Kidney (tissue), 14 donors: ENCODE results near the gene CTTN. TPM values are rescaled to one million over a fixed set of nuclear protein-coding genes. Genes with fewer than 3 reads are reported as not detected.

Experiments used
- DNase-seq, 5 donors: peaks; one replicate each; pipeline ENCODE4 v3.0.0-alpha.2; 2013 to 2020
- FAIRE-seq: peaks from 2 replicates; lab custom pipeline; 2012; peaks lifted over from hg19 to GRCh38; lab: Jason Lieb, UNC
- H3K27ac ChIP-seq, 2 donors: one replicate each; pipeline ENCODE4 v1.7.0; 2013; ENCODE audit warnings: low read depth in 2 of 2, low read length in 2 of 2, inconsistent platforms in 1 of 2
- H3K27me3 ChIP-seq: one replicate; pipeline ENCODE4 v1.7.1; 2013; ENCODE audit warnings: low read length, inconsistent platforms; ENCODE audit not compliant: control insufficient read depth, insufficient read depth
- H3K36me3 ChIP-seq, 3 donors: one replicate each; pipeline versions ENCODE4 v1.7.0 to v1.7.1; 2013; ENCODE audit warnings: low read length in 3 of 3, control low read depth in 1 of 3, inconsistent platforms in 1 of 3; ENCODE audit not compliant: insufficient read depth in 3 of 3, control insufficient read depth in 2 of 3
- H3K4me1 ChIP-seq, 3 donors: one replicate each; pipeline versions ENCODE4 v1.7.0 to v1.7.1; 2013; ENCODE audit warnings: low read length in 3 of 3, inconsistent platforms in 1 of 3, low read depth in 1 of 3; ENCODE audit not compliant: control insufficient read depth in 2 of 3, insufficient read depth in 2 of 3
- H3K4me3 ChIP-seq, 3 donors: one replicate each; pipeline versions ENCODE4 v1.7.0 to v1.8.1; 2013; ENCODE audit warnings: low read length in 3 of 3, control low read depth in 1 of 3, inconsistent platforms in 1 of 3
- H3K9ac ChIP-seq, 3 donors: one replicate each; pipeline versions ENCODE4 v1.7.0 to v1.7.1; 2013; ENCODE audit warnings: low read length in 3 of 3, control low read depth in 1 of 3, inconsistent platforms in 1 of 3
- H3K9me3 ChIP-seq, 3 donors: one replicate each; pipeline versions ENCODE4 v1.7.0 to v1.7.1; 2013; ENCODE audit warnings: low read length in 3 of 3, control low read depth in 1 of 3, inconsistent platforms in 1 of 3; ENCODE audit not compliant: control insufficient read depth in 2 of 3, insufficient read depth in 1 of 3
- intact Hi-C: fragments of 100-400 bp; cut with DNase I; formaldehyde crosslinking; loops from one replicate; pipeline ENCODE4 v1.11.1; 2022
- polyA plus RNA-seq: library from polyadenylated mRNA; stranded (reverse); fragments of 350-450 nt; fragmentation: Illumina TruSeq; extraction: RNeasy Lipid Tissue Mini Kit (QIAGEN cat#74804); gene quantifications from one replicate; pipeline ENCODE4 v1.2.3, GENCODE V29; 2014; ENCODE audit warnings: low read depth, low replicate concordance; ENCODE audit not compliant: insufficient read depth
- total RNA-seq: library from RNA; stranded (reverse); fragmentation: NEBNext Ultra II Directional; extraction: Animal tissue kit (Norgen Biotek cat#: 25700); gene quantifications from one replicate; pipeline ENCODE4 v1.2.1, GENCODE V29; 2021
- TF ChIP-seq, protein P1 (sequence below): IDR thresholded peaks from 3 replicates; pipeline ENCODE4 v1.5.1; 2012; ENCODE audit warnings: mild to moderate bottlenecking, moderate library complexity, borderline replicate concordance; ENCODE audit not compliant: insufficient read depth; ENCODE audit errors: extremely low read depth
- donor health status: control.
- donor health status: control.
- donor health status: control.
- donor health status: control.
- donor health status: control.
- donor health status: DM: yes; HTN: yes; CAD: no.
- donor health status: Normal renal cell carcinoma (clear cell type).

CTTN gene
- total and polyA plus RNA-seq, 2 donors from 2014 or later: 84.9 to 316 TPM

DNA sequence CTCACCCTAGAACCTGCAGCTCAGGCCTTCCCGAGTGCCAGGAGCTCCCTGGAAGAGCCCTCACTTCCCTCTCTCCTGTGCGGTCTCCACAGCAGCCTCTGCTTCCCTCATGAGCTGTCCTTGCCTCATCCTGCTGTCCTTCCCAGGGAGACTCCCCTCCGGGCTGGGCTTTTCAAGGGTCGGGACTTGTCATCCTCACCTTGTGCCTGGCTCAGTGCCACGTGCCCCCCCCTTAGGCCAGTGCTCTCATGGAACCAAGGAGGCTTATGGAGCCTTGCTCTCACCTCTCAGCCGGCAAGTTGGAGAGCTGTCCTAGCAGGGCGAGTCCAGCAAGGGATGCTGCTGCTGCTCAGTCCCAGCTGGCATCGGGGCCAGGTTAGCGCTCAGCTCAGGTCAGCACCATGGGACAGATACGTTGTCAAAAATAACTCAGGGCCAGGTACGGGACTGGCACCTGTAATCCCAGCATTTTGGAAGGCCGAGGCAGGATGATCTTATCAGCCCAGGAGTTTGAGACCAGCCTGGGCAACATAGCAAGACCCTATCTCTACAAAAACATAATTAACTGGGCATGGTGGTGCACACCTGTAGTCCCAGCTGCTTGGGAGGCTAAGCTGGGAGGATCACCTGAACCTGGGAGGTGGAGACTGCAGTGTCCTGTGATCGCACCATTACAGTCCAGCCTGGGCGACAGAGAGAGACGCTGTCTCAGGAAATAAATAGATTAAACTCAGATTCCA, 13.6 kb downstream of the CTTN start:
- no peak overlapping the region for H3K4me3 ChIP-seq
- H3K27me3 ChIP-seq: no peaks in the 10 kb centered on the region
- intact Hi-C loops: no loop called here
- no peaks in the 10 kb centered on the region for H3K9me3 ChIP-seq
- H3K4me1 ChIP-seq: peaks cover 0 to 5% (median 0%) of the 10 kb centered on the region in 3 donors
- peaks cover 5 to 81% (median 59%) of the 10 kb centered on the region in 3 donors for H3K36me3 ChIP-seq
- no peak for FAIRE-seq
- TF ChIP-seq, protein P1, sequence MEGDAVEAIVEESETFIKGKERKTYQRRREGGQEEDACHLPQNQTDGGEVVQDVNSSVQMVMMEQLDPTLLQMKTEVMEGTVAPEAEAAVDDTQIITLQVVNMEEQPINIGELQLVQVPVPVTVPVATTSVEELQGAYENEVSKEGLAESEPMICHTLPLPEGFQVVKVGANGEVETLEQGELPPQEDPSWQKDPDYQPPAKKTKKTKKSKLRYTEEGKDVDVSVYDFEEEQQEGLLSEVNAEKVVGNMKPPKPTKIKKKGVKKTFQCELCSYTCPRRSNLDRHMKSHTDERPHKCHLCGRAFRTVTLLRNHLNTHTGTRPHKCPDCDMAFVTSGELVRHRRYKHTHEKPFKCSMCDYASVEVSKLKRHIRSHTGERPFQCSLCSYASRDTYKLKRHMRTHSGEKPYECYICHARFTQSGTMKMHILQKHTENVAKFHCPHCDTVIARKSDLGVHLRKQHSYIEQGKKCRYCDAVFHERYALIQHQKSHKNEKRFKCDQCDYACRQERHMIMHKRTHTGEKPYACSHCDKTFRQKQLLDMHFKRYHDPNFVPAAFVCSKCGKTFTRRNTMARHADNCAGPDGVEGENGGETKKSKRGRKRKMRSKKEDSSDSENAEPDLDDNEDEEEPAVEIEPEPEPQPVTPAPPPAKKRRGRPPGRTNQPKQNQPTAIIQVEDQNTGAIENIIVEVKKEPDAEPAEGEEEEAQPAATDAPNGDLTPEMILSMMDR: no peak
- no peak for DNase-seq
- H3K27ac ChIP-seq: no peak overlapping the region
- H3K9ac ChIP-seq: no peak overlapping the region

DNA sequence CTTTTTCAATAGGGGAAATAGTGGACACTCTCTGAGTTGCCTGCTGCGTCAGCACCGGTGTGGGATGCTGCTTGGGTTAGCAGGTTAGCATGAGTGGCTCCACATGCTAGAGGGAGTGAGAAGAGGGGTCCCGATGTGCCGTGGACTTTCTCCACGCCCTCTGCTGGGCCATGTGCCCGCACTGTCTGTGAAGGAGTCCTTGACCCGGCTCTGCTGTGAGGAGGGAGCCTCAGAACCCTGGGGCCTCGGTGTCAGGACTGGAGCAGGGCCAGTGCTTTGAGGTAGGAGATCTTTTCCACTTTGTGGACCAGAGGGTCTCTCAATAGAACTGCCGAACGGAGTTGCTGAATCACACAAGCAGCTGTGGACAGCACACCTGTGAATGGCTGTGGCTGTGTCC, 14.8 kb downstream of the CTTN start:
- TF ChIP-seq, protein P1: no peak
- DNase-seq (no peak), FAIRE-seq (no peak)
- no peak overlapping the region for H3K27ac ChIP-seq
- H3K27me3 ChIP-seq: no peaks in the 10 kb centered on the region
- H3K9ac ChIP-seq: no peak overlapping the region
- peaks cover 0 to 5% (median 0%) of the 10 kb centered on the region in 3 donors for H3K4me1 ChIP-seq
- intact Hi-C loops: no loop called here
- H3K9me3 ChIP-seq: no peaks in the 10 kb centered on the region
- H3K36me3 ChIP-seq: peaks cover 5 to 72% (median 54%) of the 10 kb centered on the region in 3 donors
- no peak overlapping the region for H3K4me3 ChIP-seq

DNA sequence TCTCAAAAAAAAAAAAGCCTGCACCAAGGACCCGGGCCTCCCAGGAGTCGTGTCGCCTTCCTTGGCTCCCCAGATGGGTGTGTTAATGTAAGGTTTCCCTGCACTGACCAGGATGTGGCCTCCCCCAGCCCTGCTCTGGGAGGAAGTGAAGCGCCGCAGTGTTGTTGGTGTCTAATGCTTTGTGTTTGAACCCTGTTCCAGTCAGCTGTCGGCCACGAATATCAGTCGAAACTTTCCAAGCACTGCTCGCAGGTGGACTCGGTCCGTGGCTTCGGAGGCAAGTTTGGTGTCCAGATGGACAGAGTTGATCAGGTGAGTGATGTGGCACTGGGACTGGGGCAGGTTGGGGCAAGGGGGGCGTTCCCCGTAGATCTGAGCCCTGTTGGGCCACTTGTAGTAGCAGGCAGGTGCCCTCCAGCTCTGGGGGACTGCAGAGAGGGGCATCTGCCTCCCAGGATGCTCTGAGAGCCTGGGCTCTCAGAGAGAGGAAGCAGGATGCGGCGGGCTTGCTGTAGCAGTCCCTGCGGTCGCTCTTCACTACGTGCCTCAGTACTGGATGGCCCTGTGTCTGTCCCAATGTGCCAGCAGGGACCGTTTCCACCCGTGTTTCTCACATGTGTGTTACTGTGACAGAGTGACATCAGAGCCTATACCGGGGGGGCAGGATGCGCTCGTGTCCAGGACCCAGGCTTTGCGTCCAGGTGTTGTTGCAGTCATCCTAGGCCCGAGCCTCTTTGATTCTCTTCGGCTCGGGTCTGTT, 16.2 kb downstream of the CTTN start:
- Histone ChIP-seq H3K4me1 (peaks cover 0 to 3% (median 0%) of the 10 kb centered on the region in 3 donors), H3K4me3 (no peak overlapping the region), H3K27ac (no peak overlapping the region), H3K9me3 (no peaks in the 10 kb centered on the region), H3K27me3 (no peaks in the 10 kb centered on the region), H3K9ac (no peak overlapping the region), H3K36me3 (peaks cover 5 to 65% (median 50%) of the 10 kb centered on the region in 3 donors)
- TF ChIP-seq, protein P1: no peak
- DNase-seq (no peak), FAIRE-seq (no peak)
- intact Hi-C loops: no loop called here
